GM18526 (cell line): ENCODE data around the gene COIL.

Experiments
- POLR2A ChIP-seq: IDR thresholded peaks from 3 replicates; pipeline ENCODE4 v1.6.1; 2011; ENCODE audit not compliant: insufficient read length; ENCODE audit errors: extremely low read depth

Gene COIL, protein sequence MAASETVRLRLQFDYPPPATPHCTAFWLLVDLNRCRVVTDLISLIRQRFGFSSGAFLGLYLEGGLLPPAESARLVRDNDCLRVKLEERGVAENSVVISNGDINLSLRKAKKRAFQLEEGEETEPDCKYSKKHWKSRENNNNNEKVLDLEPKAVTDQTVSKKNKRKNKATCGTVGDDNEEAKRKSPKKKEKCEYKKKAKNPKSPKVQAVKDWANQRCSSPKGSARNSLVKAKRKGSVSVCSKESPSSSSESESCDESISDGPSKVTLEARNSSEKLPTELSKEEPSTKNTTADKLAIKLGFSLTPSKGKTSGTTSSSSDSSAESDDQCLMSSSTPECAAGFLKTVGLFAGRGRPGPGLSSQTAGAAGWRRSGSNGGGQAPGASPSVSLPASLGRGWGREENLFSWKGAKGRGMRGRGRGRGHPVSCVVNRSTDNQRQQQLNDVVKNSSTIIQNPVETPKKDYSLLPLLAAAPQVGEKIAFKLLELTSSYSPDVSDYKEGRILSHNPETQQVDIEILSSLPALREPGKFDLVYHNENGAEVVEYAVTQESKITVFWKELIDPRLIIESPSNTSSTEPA

DNA sequence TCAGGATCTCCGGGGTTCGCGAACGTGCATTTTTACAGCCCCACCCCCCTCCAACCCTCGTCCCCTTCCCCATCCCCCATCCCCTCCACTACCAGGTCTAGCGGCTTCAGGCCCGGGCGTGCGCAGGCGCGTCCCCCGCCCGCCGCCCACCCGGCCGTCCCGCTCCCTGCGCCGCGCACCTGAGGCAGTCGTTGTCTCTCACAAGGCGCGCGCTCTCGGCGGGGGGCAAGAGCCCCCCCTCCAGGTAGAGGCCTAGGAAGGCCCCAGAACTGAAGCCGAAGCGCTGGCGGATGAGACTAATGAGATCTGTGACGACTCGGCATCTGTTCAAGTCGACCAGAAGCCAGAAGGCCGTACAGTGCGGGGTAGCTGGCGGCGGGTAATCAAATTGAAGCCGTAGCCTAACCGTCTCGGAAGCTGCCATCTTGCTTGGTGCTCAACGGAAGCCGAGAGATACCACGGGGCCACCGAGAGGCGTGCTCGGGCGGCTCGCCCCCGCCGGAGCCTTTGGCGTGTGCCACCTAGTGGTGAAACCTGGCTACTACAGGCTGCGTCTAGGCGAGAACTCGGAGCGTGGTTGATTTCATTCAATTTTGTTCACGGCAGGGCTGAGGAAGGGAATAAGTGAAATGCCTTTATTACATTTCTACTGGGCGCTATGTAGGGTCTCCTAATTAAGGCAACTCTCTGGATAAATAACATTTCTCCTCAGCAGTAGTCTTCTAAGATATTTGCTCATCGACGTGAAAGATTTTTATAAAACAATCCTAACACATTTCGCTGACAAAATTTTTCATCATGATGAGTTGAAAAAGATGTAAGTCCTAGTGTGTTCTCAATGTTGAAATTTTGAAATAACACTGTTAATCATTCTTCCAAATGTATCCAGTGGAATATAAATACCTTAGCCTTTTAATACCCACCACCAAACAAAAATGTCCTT, at the start of gene COIL:
TSS of gene COIL (minus strand) at position 455 of the 943 bp plus-strand sequence. CDS start at position 424, 31 bp downstream.
- peak; percentile 72 for TF ChIP-seq POLR2A

DNA sequence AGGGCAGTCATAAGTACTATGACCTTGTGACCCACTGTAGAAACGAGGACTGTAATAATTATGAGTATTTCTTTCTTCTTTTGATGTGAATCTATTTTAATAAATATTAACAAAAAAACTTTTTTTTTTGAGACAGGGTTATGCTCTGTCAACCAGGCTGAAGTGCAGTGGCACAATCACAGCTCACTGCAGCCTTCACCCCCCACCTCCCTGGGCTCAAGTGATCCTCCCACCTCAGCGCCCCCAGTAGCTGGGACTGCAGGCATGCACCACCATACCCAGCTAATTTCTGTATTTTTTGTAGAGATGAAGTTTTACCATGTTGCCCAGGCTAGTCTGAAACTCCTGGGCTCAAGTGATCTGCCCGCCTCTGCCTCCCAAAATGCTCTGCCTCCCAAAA, 49.6 kb upstream of the COIL start:
- TF ChIP-seq POLR2A = no peak

DNA sequence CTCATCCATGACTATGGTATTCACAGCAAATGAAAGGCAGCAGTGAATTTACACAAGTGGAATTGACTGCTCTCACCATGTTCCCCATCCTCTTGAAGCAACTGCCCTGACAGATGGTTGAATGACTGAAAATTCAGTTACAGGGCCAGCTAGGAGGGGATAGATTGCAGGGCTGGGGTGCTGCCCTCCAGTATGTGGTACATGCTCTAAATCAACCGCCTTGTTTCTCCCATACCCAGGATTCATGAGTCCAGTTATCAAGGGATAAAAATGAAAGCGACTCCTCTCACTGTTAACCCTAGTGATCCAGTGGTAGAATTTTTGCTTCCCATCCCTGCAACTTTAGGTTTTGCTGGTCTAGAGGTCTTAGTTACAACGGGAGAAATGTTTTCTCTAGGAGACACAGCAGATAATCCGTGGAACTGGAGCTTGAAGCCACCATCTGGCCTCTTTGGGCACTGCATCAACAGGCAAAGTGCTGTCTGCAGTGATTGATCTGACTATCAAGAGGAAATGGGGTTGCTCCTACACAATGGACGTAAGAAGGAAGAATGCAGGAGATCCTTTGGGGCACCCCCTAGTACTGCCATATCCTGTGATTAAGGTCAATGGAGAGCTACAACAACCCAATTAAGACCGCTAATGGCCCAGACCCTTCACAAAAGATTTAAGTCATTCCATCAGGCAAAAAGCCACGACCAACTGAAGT, 49.0 kb upstream of the COIL start:
- no peak for TF ChIP-seq POLR2A

DNA sequence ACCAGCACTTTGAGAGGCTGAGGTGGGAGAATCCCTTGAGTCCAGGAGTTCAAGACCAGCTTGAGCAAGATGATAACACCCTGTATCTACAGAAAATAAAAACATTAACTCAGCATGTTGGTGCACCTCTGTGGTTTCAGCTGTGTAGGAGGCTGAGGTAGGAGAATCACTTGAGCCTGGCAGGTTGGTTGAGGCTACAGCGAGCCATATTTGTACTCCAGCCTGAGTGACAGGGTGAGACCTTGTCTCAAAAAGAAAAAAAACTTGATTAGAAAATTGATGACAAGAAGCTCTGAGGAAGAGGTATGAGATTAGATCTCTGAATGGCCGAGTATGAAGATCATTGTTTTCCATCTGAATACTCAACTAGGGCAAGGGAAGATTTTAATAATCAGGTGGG, 48.1 kb upstream of the COIL start:
- TF ChIP-seq POLR2A = no peak

DNA sequence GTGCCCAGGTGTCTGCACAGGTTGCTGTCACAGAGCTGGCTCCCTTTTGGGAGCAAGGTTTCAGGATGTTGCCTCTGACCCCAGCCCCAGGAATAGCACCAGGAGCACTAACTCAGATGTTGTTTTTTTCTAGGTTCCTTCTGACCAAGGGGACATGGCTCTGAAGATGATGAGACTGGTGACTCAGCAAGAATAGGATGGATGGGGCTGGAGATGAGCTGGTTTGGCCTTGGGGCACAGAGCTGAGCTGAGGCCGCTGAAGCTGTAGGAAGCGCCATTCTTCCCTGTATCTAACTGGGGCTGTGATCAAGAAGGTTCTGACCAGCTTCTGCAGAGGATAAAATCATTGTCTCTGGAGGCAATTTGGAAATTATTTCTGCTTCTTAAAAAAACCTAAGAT, 45.2 kb upstream of the COIL start:
- TF ChIP-seq POLR2A = no peak

DNA sequence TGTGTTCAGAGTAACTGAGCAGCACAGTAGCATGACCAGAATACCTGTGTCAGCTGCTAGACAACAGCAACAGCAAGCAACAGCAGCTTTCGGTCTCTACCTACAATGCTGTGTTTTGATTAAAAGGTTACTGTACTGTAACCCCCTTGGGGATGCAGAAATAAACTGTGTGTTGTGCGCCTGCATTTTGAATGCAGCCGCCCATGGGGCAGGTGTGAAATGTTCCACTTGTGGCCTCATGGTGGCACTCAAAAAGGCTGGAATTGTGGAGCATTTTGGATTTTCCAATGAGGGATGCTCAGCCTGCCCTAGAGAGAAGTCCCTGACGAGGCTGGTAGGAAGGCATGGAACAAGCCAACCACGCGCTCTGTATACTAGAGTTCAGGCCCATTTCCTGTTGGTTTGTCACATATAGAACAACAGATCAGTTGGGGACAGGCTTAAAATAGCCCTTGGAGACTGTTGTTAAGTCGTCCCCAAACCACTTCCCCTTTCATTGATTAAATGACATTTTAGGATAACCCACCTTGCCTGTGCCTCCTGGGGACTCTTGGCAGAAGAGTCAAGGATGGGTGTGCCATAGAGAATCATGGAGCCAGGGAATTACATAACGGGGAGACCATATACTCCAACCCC, 44.2 kb upstream of the COIL start:
- no peak for TF ChIP-seq POLR2A

DNA sequence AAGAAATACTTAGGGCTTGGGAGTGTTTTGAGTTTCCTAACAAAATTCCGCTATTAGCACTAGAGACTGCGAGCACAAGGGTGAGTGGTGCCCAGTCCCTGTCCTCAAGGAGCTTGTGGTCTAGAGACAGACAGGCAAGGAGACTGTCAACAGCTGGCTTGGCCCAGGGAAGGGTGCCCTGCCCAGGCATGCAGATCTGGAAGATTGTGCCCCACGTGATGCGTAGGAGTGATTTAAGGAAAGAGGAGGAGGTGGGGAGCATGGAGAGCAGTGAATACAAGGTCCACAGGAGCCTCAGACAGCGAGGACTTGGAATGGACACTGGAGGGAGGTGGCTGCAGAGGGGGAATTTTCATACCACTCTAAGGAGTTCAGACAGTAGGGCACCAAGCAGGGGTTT, 42.1 kb upstream of the COIL start:
- no peak for TF ChIP-seq POLR2A

DNA sequence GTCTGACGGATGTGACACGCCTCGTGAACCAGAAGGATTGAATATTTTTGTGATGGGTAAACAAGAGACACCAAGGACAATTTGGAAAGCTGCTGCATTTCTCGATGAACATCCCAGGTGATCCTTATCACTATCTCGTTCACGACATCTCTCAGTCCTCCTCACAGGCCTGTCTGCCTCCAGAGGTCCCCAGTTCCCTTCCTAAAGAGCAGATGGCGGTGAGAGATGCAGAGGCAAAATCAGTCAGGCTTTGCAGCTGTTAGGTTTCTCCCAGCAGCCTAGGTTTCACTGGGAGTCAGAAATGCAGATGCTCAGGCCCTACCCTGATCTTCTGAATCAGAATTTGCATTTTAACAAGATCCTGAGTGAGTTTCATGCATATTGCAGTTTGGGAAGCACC, 40.7 kb upstream of the COIL start:
- TF ChIP-seq POLR2A = no peak

DNA sequence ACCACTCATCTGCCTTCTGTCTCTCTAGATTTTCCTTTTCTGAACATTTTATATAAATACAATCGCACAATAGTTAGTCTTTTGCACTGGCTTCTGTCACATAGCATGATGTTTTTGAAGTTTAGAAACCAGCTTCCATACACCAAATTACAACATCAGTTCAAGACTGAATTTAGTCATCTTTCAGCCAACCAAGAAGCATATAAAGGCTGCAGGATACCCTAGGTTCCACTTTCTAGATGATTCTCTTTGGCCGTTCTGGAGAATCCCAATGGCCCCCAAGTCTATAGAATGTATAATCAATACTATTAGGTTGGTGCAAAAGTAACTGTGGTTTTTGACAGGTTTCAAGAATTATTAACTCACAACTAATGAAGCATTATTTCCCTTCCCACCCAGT, 36.5 kb upstream of the COIL start:
- no peak for TF ChIP-seq POLR2A

DNA sequence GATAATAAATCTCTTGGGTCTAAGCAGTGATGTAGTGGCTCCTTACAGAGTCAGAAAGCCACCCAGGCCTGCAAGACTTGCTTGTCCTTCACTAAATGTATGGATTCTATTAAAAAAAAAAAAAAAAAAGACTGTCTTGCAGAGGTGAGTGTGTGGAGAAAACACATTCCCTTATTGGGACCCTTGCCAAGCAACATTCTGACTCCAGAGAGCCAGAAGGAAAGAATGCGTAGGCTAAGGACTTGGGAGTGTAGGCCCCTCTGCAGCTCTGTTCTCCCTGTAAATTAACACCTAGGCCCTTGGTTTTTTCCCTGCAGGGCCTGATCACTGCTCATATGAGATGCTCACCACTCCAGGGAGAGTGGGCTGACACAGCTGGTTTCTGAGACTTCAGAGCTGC, 34.9 kb upstream of the COIL start:
- no peak for TF ChIP-seq POLR2A

DNA sequence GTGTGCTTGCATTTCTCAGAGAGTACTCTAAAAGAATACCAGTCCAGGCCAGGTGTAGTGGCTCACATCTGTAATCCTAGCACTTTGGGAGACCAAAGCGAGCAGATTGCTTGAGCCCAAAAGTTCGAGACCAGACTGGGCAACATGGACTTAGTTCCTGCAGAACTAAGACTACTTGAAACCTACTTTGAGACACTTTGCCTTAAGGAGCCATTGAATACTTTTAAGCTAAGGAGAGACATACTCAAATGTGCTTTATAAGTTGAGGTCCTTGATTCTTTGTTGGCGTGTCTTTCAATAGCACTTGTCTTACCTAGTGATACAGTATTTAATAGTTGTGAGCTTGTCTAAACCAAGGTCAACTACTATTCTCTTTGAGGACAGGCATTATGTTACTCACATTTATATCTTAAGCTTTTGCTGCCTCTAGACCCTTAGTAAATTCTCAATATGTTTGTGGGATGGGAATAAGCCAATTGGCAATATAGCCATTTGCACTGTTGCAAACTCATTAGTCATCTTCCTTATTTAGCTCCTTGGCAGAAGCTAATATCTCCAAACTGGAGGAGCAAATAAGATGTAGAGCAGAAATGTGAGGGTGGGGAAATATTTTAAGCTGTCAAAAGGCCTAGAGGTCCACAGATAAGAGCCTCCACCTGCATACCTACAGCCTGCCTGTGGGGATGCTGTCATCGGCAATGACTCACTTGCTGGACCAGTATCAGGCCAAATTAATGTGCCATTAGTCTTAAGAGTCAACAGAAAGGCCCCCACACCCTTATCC, 33.4 kb upstream of the COIL start:
- no peak for TF ChIP-seq POLR2A

DNA sequence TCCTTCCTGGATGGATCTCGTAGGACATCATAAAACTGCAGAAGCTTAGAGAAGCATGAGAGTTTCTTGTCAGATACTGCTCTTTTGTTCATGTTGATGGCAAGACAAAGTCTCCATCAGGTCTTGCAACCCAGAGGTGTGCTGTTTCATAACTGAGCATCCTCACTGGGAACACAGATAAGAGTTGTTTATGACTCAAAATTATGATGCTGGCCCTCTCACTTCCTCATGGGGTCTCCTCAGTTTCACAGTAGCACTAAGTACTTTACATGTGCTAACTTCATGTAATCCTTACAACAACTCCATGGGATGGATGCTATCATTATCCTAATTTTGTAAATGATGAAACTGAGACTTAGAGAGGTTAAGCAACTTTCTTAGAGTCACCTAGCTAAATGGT, 31.5 kb upstream of the COIL start:
- TF ChIP-seq POLR2A = no peak

DNA sequence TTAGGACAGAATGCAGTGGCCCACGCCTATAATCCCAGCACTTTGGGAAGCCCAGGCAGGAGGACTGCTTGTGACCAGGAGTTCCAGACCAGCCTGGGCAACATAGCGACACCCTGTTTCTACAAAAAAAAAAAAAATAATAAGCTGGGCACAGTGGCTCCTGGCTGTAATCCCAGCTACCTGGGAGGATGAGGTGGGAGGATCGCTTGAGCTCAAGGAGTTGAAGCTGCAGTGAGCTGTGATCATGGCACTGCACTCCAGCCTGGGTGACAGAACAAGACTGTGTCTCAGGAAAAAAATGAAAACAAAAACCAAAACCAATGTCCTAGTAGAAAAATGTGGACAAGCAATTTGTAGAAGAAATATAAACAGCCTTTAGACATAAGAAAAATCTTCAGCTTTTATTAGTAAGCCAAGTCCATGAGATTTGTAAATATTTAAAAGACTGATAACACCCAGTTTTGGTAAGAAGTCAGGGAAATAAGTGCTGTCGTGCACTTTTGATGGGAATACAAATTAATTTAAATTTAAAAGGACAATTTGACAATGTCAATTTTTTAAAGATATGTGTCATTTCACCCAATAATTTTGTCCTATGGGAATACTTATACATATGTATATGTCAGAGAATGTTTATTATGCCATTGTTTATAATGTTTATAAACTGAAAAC, 28.2 kb upstream of the COIL start:
- no peak for TF ChIP-seq POLR2A

DNA sequence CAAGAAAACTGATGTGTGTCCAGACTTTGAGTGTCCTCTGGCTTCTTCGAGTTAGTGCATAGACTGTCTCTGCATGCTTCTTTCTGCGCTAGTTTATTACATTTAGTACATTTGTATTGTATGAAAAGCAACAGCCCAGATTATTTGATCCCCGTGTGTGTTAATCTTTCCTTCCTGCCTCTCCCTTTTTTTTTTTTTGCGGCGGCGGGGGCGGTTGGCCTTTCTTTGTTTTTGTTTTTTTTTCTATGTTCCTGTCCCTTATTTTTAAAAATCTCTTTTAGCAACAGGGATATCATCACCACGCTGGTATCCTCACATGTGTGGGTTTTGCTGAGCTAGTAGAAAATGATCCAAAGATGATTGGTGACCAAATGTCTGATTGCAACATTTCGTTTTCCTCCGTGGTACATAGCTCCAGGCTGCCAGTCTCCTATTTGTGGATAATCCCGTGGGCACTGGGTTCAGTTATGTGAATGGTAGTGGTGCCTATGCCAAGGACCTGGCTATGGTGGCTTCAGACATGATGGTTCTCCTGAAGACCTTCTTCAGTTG, 26.5 kb upstream of the COIL start:
- TF ChIP-seq POLR2A = no peak
